Liver (tissue), 3 donors: ENCODE measurements around the gene CTNNA1.

ENCODE experiments used
- FOXA1 ChIP-seq: IDR thresholded peaks from 2 replicates; pipeline ENCODE4 v1.6.1; 2016; ENCODE audit warnings: antibody characterized with exemption
- GABPA ChIP-seq, 2 donors: IDR thresholded peaks in 1 of 2; conservative IDR thresholded peaks in 1 of 2; 2 replicates each; pipeline ENCODE4 v1.6.1; 2016; ENCODE audit warnings: antibody characterized with exemption in 2 of 2, mild to moderate bottlenecking in 1 of 2, moderate library complexity in 1 of 2
- JUND ChIP-seq, 2 donors: IDR thresholded peaks; 2 replicates each; pipeline ENCODE4 v1.6.1; 2016; ENCODE audit warnings: antibody characterized with exemption in 2 of 2
- RAD21 ChIP-seq, 2 donors: IDR thresholded peaks; 2 replicates each; pipeline ENCODE4 v1.6.1; 2016; ENCODE audit warnings: antibody characterized with exemption in 2 of 2, mild to moderate bottlenecking in 2 of 2
- SP1 ChIP-seq: IDR thresholded peaks from 2 replicates; pipeline ENCODE4 v1.6.1; 2018; ENCODE audit warnings: antibody characterized with exemption, mild to moderate bottlenecking
- TAF1 ChIP-seq: conservative IDR thresholded peaks from 2 replicates; pipeline ENCODE4 v1.6.1; 2016; ENCODE audit warnings: antibody characterized with exemption, mild to moderate bottlenecking
- YY1 ChIP-seq: IDR thresholded peaks from 2 replicates; pipeline ENCODE4 v1.6.1; 2016; ENCODE audit warnings: antibody characterized with exemption, mild to moderate bottlenecking
- TF ChIP-seq, protein P1 (sequence below): IDR thresholded peaks from 2 replicates; pipeline ENCODE4 v1.6.1; 2016; ENCODE audit warnings: antibody characterized with exemption
- TF ChIP-seq, protein P2 (sequence below): fragments of 150-350 bp; IDR thresholded peaks from 2 replicates; pipeline ENCODE4 v1.5.1; 2017; ENCODE audit warnings: improper control_type of control experiment, low read depth, low read length; ENCODE audit not compliant: missing input control
- TF ChIP-seq, protein P3 (sequence below): IDR thresholded peaks from 2 replicates; pipeline ENCODE4 v1.6.1; 2016; ENCODE audit warnings: antibody characterized with exemption, mild to moderate bottlenecking
- TF ChIP-seq, protein P4 (sequence below): IDR thresholded peaks from 2 replicates; pipeline ENCODE4 v1.6.1; 2016; ENCODE audit warnings: antibody characterized with exemption
- donor health status: healthy.
- donor health status: healthy.

DNA sequence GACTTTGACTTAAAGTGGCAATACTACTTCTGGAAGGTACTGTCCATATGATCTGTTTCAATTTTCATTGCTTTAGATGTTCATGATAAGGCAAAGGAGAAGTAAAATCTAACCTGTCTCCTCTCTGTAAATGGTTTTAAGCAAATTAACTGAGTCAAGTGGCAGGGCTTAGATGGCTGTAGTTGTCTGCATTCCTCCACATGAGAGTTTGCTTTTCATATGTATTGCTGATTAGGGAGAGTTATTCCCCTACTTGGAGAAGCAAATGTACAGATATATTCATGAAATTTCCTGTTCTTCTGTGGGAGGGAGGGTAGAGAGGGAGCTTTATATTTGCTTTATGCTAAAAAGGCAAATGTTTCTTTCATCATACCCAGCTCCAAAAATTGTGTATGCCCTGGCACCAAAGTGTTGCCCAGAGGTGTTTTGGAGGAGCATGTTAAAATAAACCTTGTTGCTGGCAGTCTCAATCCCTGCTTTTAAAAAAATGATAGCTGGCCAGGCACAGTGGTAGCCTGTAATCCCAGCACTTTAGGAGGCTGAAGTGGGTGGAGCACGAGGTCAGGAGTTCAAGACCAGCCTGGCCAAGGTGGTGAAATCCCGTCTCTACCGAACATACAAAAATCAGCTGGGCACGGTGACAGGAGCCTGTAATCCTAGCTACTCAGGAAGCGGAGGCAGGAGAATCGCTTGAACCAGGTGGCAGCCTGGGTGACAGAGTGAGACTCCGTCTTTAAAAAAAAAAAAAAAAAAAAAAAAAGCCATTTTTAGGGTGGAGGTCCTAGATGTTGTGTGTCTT, 125.4 kb downstream of the CTNNA1 start:
- TF ChIP-seq, protein P1, sequence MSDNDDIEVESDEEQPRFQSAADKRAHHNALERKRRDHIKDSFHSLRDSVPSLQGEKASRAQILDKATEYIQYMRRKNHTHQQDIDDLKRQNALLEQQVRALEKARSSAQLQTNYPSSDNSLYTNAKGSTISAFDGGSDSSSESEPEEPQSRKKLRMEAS = no peak
- TF ChIP-seq FOXA1 (no peak), YY1 (no peak), TAF1 (no peak), RAD21 (IDR thresholded peaks at IDR 0.05) (no peak), GABPA (IDR thresholded peaks at IDR 0.05 in 1 of 2, conservative IDR thresholded peaks at IDR 0.05 in 1 of 2) (no peak), SP1 (no peak), JUND (IDR thresholded peaks at IDR 0.05) (no peak)
- TF ChIP-seq, protein P2, sequence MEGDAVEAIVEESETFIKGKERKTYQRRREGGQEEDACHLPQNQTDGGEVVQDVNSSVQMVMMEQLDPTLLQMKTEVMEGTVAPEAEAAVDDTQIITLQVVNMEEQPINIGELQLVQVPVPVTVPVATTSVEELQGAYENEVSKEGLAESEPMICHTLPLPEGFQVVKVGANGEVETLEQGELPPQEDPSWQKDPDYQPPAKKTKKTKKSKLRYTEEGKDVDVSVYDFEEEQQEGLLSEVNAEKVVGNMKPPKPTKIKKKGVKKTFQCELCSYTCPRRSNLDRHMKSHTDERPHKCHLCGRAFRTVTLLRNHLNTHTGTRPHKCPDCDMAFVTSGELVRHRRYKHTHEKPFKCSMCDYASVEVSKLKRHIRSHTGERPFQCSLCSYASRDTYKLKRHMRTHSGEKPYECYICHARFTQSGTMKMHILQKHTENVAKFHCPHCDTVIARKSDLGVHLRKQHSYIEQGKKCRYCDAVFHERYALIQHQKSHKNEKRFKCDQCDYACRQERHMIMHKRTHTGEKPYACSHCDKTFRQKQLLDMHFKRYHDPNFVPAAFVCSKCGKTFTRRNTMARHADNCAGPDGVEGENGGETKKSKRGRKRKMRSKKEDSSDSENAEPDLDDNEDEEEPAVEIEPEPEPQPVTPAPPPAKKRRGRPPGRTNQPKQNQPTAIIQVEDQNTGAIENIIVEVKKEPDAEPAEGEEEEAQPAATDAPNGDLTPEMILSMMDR = no peak
- TF ChIP-seq, protein P3, sequence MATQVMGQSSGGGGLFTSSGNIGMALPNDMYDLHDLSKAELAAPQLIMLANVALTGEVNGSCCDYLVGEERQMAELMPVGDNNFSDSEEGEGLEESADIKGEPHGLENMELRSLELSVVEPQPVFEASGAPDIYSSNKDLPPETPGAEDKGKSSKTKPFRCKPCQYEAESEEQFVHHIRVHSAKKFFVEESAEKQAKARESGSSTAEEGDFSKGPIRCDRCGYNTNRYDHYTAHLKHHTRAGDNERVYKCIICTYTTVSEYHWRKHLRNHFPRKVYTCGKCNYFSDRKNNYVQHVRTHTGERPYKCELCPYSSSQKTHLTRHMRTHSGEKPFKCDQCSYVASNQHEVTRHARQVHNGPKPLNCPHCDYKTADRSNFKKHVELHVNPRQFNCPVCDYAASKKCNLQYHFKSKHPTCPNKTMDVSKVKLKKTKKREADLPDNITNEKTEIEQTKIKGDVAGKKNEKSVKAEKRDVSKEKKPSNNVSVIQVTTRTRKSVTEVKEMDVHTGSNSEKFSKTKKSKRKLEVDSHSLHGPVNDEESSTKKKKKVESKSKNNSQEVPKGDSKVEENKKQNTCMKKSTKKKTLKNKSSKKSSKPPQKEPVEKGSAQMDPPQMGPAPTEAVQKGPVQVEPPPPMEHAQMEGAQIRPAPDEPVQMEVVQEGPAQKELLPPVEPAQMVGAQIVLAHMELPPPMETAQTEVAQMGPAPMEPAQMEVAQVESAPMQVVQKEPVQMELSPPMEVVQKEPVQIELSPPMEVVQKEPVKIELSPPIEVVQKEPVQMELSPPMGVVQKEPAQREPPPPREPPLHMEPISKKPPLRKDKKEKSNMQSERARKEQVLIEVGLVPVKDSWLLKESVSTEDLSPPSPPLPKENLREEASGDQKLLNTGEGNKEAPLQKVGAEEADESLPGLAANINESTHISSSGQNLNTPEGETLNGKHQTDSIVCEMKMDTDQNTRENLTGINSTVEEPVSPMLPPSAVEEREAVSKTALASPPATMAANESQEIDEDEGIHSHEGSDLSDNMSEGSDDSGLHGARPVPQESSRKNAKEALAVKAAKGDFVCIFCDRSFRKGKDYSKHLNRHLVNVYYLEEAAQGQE = no peak
- TF ChIP-seq, protein P4, sequence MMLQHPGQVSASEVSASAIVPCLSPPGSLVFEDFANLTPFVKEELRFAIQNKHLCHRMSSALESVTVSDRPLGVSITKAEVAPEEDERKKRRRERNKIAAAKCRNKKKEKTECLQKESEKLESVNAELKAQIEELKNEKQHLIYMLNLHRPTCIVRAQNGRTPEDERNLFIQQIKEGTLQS = no peak
